Esophagus muscularis mucosa (tissue), 4 donors: ENCODE data around the gene CCT6A.
"Not testable (repeated sequence)": the region's sequence is repeated elsewhere in the genome, so short reads cannot be mapped to it uniquely, and the experiment has no call there.

Source experiments
- CTCF ChIP-seq, 3 experiments: fragments of 200-600 bp in 2 of 3; fragments of 450-650 bp in 1 of 3; sonication (generic) in 2 of 3; IDR thresholded peaks; one replicate each; pipeline ENCODE4 v1.5.1; 2017 to 2019; ENCODE audit warnings: antibody characterized with exemption in 3 of 3, mild to moderate bottlenecking in 2 of 3, moderate library complexity in 1 of 3
- EP300 ChIP-seq: sonication (generic); formaldehyde crosslinking; IDR thresholded peaks from one replicate; pipeline ENCODE4 v1.6.1; 2017; ENCODE audit warnings: antibody characterized with exemption
- POLR2A ChIP-seq: fragments of 450-650 bp; IDR thresholded peaks from one replicate; pipeline ENCODE4 v1.6.1; 2017; ENCODE audit warnings: antibody characterized with exemption, moderate library complexity, mild to moderate bottlenecking, low read depth

GRCh38 chr7:56066376-56066775 is 14.8 kb downstream of the CCT6A start:
- TF ChIP-seq CTCF (IDR thresholded peaks at IDR 0.05); EP300; POLR2A: not testable (repeated sequence)
